SH-SY5Y (cell line): ENCODE measurements around the gene ABCB8.

ENCODE experiments used
- GATA2 ChIP-seq: IDR thresholded peaks from 2 replicates; pipeline ENCODE4 v1.6.1; 2011; ENCODE audit warnings: mild to moderate bottlenecking, low read depth, low read length
- GATA3 ChIP-seq: IDR thresholded peaks from 2 replicates; pipeline ENCODE4 v1.6.1; 2011; ENCODE audit warnings: low read depth, mild to moderate bottlenecking, low read length, moderate library complexity

The ABCB8 gene

GRCh38 chr7:150992833-150993302, 35.4 kb upstream of the ABCB8 start:
- TF ChIP-seq GATA3 (no peak), GATA2 (no peak)

GRCh38 chr7:150993511-150993910, 34.7 kb upstream of the ABCB8 start:
- TF ChIP-seq GATA2 (no peak), GATA3 (no peak)

- TF ChIP-seq GATA2 (no peak), GATA3 (no peak)
Observed at GRCh38 chr7:150994141-150994837, 34.0 kb upstream of the ABCB8 start.

- no peak for TF ChIP-seq GATA2
- no peak for TF ChIP-seq GATA3
Observed at GRCh38 chr7:150994838-150995510, 33.3 kb upstream of the ABCB8 start.

GRCh38 chr7:150996376-150997074, 31.7 kb upstream of the ABCB8 start:
- TF ChIP-seq GATA3: no peak

GRCh38 chr7:150997075-150997511, 31.2 kb upstream of the ABCB8 start:
- TF ChIP-seq GATA2: no peak
- no peak for TF ChIP-seq GATA3

GRCh38 chr7:150997817-150998216, 30.4 kb upstream of the ABCB8 start:
- TF ChIP-seq GATA3 (no peak), GATA2 (no peak)

GRCh38 chr7:150998341-150998740, 29.9 kb upstream of the ABCB8 start:
- TF ChIP-seq GATA3: no peak
- no peak for TF ChIP-seq GATA2

- no peak for TF ChIP-seq GATA2
- TF ChIP-seq GATA3: no peak
Observed at GRCh38 chr7:150999001-150999400, 29.2 kb upstream of the ABCB8 start.

GRCh38 chr7:150999497-151000230, 28.6 kb upstream of the ABCB8 start:
- no peak for TF ChIP-seq GATA2
- no peak for TF ChIP-seq GATA3

GRCh38 chr7:151000897-151001495, 27.3 kb upstream of the ABCB8 start:
- no peak for TF ChIP-seq GATA2
- TF ChIP-seq GATA3: no peak

- TF ChIP-seq GATA3: no peak
- no peak for TF ChIP-seq GATA2
Observed at GRCh38 chr7:151001546-151001945, 26.7 kb upstream of the ABCB8 start.

- no peak for TF ChIP-seq GATA2
Observed at GRCh38 chr7:151003572-151003971, 24.7 kb upstream of the ABCB8 start.

GRCh38 chr7:151005566-151005965, 22.7 kb upstream of the ABCB8 start:
- TF ChIP-seq GATA3: no peak
- no peak for TF ChIP-seq GATA2
